Measurements from ENCODE around the gene TSFM. TPM values are rescaled to one million over a fixed set of nuclear protein-coding genes. Genes with fewer than 3 reads are reported as not detected.

Gene TSFM
- total and polyA plus RNA-seq, 9 of the 15 experiments (the other 6 are each of a cell fraction or from before 2014, with no cell fraction given), result 44.6 to 198 (median 60.2) TPM

DNA sequence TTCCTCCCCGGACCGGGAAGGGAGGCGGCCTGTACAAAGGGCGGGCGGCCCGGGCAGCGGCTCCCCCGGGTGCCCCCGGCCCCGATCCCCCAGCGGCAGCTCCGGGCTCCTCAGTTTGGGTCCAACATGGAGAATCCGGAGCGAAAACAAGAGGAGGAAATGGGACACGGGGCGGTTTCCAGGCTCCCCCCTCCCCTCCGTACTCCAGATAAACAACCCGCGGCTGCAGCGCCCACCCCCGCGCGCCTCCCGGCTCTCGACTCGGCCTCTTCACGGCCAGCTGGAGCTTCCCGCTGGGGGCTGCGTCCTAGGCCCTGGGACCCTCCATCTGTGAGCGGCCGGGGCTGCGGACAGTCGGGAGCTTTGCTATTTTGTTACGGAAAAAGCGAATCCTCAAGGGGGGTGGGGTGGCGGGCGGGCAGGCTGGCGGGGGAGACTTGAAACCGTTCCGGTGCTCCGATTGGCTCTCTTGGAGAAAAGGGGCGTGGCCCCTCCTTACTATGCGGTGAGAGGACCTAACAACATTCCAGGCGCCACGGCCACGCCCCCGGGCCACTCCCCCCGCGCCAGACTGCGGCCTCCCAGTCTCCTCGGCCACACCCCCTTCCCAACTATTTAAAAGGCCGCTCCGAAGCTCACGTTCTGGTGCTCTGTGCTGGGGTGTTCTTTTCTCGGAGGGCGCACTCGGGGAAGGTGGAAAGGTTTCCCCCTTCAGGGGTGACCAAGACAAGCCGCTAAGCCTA is 64.2 kb downstream of the TSFM start, which contains the start of gene CTDSP2 (continued):
- TF ChIP-seq, protein P1, sequence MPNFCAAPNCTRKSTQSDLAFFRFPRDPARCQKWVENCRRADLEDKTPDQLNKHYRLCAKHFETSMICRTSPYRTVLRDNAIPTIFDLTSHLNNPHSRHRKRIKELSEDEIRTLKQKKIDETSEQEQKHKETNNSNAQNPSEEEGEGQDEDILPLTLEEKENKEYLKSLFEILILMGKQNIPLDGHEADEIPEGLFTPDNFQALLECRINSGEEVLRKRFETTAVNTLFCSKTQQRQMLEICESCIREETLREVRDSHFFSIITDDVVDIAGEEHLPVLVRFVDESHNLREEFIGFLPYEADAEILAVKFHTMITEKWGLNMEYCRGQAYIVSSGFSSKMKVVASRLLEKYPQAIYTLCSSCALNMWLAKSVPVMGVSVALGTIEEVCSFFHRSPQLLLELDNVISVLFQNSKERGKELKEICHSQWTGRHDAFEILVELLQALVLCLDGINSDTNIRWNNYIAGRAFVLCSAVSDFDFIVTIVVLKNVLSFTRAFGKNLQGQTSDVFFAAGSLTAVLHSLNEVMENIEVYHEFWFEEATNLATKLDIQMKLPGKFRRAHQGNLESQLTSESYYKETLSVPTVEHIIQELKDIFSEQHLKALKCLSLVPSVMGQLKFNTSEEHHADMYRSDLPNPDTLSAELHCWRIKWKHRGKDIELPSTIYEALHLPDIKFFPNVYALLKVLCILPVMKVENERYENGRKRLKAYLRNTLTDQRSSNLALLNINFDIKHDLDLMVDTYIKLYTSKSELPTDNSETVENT (CRISPR knock-in tag; IDR thresholded peaks at IDR 0.05), result no peak
- TF ChIP-seq, protein P2, sequence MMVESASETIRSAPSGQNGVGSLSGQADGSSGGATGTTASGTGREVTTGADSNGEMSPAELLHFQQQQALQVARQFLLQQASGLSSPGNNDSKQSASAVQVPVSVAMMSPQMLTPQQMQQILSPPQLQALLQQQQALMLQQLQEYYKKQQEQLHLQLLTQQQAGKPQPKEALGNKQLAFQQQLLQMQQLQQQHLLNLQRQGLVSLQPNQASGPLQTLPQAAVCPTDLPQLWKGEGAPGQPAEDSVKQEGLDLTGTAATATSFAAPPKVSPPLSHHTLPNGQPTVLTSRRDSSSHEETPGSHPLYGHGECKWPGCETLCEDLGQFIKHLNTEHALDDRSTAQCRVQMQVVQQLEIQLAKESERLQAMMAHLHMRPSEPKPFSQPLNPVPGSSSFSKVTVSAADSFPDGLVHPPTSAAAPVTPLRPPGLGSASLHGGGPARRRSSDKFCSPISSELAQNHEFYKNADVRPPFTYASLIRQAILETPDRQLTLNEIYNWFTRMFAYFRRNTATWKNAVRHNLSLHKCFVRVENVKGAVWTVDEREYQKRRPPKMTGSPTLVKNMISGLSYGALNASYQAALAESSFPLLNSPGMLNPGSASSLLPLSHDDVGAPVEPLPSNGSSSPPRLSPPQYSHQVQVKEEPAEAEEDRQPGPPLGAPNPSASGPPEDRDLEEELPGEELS (CRISPR knock-in tag; IDR thresholded peaks at IDR 0.05; ENCODE audit: borderline replicate concordance), result peak; percentile 77; the same call in 1 of the 2 replicates
- peak; percentile 98 for TF ChIP-seq PTBP1 (IDR thresholded peaks at IDR 0.05; ENCODE audit: low read depth, low read length)
- no peak for TF ChIP-seq ZNF589 (CRISPR knock-in tag; IDR thresholded peaks at IDR 0.05; ENCODE audit: low read depth)
- TF ChIP-seq CBX3 (IDR thresholded peaks at IDR 0.05; ENCODE audit: borderline replicate concordance in 1 of 2, low read length in 2 of 2), result no peak
- TF ChIP-seq ZC3H4 (CRISPR knock-in tag; IDR thresholded peaks at IDR 0.05; ENCODE audit: borderline replicate concordance), result no peak
- TF ChIP-seq, protein P3, sequence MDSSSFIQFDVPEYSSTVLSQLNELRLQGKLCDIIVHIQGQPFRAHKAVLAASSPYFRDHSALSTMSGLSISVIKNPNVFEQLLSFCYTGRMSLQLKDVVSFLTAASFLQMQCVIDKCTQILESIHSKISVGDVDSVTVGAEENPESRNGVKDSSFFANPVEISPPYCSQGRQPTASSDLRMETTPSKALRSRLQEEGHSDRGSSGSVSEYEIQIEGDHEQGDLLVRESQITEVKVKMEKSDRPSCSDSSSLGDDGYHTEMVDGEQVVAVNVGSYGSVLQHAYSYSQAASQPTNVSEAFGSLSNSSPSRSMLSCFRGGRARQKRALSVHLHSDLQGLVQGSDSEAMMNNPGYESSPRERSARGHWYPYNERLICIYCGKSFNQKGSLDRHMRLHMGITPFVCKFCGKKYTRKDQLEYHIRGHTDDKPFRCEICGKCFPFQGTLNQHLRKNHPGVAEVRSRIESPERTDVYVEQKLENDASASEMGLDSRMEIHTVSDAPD (CRISPR knock-in tag; IDR thresholded peaks at IDR 0.05), result no peak
- TF ChIP-seq RBM14 (IDR thresholded peaks at IDR 0.05; ENCODE audit: borderline replicate concordance, insufficient read depth, low read depth, low read length), result no peak
- no peak for TF ChIP-seq NR3C1 (CRISPR knock-in tag; IDR thresholded peaks at IDR 0.05)
- TF ChIP-seq, protein P4, sequence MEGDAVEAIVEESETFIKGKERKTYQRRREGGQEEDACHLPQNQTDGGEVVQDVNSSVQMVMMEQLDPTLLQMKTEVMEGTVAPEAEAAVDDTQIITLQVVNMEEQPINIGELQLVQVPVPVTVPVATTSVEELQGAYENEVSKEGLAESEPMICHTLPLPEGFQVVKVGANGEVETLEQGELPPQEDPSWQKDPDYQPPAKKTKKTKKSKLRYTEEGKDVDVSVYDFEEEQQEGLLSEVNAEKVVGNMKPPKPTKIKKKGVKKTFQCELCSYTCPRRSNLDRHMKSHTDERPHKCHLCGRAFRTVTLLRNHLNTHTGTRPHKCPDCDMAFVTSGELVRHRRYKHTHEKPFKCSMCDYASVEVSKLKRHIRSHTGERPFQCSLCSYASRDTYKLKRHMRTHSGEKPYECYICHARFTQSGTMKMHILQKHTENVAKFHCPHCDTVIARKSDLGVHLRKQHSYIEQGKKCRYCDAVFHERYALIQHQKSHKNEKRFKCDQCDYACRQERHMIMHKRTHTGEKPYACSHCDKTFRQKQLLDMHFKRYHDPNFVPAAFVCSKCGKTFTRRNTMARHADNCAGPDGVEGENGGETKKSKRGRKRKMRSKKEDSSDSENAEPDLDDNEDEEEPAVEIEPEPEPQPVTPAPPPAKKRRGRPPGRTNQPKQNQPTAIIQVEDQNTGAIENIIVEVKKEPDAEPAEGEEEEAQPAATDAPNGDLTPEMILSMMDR (IDR thresholded peaks at IDR 0.05 in 2 of 3, conservative IDR thresholded peaks at IDR 0.05 in 1 of 3; ENCODE audit: insufficient read depth in 2 of 3, low read depth in 1 of 3, low read length in 3 of 3), result 0 out of 6 replicates have a peak, but pooled peaks of 1 of the 3 experiments have one; percentile 1
- TF ChIP-seq KDM2B (CRISPR knock-in tag; IDR thresholded peaks at IDR 0.05), result no peak
- no peak for TF ChIP-seq BDP1 (IDR thresholded peaks at IDR 0.05; ENCODE audit: insufficient read depth, insufficient read length)
- TF ChIP-seq, protein P5, sequence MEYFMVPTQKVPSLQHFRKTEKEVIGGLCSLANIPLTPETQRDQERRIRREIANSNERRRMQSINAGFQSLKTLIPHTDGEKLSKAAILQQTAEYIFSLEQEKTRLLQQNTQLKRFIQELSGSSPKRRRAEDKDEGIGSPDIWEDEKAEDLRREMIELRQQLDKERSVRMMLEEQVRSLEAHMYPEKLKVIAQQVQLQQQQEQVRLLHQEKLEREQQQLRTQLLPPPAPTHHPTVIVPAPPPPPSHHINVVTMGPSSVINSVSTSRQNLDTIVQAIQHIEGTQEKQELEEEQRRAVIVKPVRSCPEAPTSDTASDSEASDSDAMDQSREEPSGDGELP (CRISPR knock-in tag; IDR thresholded peaks at IDR 0.05; ENCODE audit: borderline replicate concordance), result peak; percentile 66
- TF ChIP-seq ATF7 (IDR thresholded peaks at IDR 0.05), result 0 out of 2 replicates have a peak, but pooled peaks have one; percentile 32
- TF ChIP-seq, protein P6, sequence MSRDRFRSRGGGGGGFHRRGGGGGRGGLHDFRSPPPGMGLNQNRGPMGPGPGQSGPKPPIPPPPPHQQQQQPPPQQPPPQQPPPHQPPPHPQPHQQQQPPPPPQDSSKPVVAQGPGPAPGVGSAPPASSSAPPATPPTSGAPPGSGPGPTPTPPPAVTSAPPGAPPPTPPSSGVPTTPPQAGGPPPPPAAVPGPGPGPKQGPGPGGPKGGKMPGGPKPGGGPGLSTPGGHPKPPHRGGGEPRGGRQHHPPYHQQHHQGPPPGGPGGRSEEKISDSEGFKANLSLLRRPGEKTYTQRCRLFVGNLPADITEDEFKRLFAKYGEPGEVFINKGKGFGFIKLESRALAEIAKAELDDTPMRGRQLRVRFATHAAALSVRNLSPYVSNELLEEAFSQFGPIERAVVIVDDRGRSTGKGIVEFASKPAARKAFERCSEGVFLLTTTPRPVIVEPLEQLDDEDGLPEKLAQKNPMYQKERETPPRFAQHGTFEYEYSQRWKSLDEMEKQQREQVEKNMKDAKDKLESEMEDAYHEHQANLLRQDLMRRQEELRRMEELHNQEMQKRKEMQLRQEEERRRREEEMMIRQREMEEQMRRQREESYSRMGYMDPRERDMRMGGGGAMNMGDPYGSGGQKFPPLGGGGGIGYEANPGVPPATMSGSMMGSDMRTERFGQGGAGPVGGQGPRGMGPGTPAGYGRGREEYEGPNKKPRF (IDR thresholded peaks at IDR 0.05; ENCODE audit: low read depth, low read length), result no peak

Measured in K562 (cell line).